ENCODE data around the gene WNT7B.

The WNT7B gene

DNA sequence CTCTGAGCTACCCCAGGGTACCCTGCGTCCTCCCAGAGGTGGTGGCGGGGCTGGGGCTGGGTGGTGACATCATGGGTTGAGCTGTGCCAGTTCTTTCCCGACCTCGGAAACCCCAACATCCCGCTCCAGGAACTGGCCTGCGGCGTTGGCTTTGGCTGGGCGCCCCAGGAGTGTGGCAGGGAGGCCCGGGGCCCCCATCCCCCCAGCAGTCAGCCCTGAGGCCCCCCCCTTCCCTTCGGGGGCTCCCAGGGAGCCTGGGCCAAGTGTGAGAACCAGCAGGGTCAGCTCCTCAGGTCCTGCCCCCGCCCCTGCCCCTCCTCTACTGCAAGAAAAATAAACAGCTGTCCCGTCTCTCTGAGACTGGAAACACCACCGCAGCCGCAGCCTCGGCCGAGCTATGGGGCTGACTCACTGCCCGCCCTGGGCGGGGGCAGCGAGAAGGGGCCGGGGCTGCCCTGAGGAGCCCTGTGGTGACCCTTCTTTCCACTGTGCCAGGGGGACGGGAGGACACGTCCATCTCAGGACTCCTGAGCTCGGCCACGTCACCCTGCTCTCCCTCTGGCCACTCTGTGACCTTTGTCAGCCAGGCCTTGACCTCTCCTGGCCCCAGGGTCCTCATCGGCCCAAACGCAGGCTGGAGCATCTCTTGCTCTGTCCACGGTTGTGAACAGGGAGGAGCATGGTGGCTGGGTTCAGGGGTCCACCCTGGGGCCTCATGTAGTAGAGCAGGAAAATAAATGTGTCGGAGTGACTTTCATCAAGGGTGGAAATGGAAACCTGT is 73.4 kb downstream of the WNT7B start:
- DNase-seq: no peak

- no peak for DNase-seq
Observed at GRCh38 chr22:45897736-45898135, 79.2 kb downstream of the WNT7B start.

DNA sequence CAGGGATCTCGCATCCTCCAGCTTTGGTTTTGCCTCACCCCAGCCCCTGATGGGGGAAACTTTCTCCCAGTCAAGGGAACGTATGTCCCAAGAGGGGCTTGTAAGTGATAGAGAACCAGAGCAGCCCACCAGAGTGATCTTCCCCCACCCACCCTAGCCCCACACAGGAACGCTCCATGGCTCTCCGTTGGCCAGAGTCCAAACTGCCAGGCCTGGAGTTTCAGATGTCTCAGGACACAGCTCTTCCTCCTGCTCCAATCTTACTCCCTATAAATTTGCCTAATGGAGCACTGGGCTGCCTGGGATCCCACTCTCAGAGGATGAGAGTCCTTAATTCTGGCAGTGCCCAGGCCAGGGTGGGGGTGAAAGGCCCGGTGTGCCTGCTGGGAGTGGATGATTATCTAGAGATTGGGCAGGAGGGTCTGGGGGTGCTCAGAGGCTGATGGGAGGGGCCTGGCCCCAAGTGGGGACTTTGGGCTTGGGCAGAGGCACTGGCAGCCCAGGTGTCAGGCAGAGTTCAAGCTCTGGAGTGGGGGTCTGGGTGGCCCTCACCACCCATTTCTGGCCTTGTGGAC is 79.9 kb downstream of the WNT7B start:
- DNase-seq: no peak

DNA sequence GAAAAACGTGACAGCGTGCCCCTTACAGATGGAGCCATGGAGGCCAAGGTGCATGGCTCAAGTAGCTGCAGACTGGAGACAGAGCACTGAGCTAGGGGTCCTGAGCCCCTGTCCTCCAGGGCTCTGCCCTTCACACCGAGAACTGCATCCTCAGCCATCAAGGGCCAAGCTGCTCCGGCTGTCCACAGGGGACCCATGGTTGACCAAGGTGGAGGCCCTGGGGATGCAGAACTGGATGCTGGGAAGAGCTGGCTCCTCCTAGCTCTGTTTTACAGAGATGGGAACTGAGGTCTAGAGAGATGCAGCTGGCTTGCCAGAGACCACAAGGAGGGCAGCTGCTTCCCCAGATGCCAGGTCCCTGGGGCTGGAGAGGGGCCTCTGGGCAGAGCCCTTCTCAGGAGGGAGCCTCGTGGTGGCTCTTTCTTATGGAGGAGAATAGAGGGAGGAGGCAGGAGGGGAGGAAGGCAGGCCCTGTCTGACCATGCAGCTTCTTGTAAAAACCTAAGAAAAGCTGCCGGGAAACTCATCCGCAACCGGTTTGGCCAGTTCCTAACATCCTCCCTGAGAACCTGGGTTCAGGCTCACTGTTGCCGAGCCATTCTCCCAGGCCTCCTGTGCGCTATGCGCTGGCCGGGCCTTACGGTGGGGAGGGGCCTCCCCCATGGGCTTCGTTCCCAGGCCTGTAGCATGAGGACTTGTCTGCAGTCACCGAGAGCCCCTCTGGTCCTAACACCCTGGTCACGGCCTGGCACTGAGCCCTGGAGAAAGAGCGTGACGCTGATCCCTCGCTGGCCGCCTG is 80.6 kb downstream of the WNT7B start:
- no peak for DNase-seq

DNA sequence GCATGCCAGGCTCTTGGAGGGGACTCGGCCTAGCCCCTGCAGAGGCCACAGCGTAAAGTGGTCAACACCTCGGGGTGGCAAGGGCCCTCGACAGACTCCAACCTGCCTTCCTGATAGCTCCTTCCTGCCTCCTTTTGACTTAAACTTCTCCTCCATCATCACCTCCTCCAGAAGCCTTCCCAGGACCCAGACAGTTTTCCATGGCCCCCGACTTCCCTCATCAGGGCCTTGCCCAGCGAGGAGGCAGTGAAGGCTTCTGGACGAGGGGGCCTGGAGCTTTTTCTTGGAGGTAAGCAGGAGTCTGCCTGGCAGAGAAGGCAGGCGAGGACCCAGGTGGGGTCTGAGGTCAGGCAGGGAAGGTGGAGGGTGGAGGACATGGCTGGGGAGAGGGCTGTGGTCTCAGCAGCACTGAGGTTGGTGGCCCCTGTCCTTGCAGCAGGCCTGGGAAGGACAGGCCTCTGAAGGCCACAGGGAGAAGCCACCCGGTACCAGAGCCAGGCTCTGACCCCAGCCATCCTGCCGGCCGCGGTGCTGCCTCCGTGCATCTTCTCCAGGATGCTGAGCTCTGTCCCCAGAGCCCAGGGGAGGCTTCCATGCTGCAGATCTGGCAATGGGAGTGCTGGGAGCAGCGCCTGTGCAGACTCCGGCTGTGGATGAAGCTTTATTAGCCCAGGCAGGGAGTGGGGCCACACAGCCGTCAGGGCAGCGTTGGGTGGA is 81.4 kb downstream of the WNT7B start:
- no peak for DNase-seq

GRCh38 chr22:45893516-45893915 is 83.4 kb downstream of the WNT7B start:
- no peak for DNase-seq

DNA sequence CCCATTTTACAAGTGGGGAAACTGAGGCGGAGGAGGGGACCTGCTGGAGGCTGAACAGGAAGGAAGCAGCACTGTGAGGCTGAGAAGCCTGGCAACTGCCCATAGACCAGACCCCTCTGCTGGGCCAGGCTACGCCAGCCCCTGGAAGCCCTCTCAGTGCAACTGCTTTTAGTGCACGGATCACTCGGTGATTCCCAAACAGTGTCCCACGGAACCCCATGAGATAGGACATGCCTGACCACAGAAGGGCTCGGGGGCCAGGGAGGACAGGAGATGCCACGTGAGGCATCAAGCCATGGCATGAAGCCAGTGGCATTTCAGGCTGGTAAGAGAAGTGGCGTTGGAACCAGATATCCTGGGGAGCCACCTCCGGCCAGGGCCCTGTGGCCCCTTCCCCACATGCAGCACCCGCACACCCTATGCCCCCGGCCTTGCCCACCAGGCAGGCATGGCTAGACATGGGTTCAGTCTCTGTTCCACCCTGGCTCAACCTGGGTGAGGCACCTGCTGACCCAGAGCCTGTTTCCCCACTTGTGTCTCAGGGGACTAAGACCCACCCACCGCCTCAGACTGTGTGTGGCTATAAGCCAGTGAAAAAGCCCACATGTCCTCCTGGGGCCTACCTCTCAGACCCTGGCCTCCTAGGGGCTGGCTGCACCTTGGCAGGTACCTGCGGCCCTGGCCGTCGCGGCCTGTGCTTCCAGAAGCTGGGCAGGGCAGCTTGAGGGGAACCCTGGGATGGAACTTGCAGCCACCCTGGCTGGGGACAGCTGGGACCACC is 84.1 kb downstream of the WNT7B start:
- DNase-seq: no peak

DNA sequence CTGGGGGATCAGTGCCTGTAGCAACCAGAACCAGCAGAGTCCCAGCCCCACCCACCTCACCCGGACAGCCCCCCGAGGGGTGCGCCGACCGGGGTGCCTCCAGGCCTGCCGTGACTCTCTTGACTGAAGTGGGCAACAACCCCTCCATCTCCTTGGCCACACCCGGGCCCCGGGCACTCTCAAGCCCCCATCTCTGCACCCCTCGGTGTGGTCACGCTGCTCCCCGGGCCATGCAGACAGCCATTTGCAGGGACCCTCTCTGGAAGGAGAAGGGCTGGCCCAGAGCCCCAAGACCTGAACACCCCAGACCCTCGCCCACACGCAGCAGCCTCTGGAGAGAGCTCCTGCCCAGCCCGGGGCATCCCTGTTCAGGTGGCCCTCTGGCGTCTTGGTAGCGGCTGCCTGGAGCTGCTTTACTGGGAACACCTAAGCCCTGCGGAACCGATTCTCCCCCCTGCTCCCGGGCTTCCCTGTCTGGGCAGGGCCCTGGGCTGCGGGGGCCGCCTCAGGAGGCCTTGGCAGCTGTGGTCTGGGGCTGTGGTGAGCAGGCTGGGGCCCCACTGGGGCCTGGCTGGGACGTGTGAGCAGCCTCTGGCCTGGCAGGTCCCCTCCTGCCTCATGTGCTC is 84.9 kb downstream of the WNT7B start:
- no peak for DNase-seq

- no peak for DNase-seq
Observed at GRCh38 chr22:45891471-45891995, 85.4 kb downstream of the WNT7B start.

DNA sequence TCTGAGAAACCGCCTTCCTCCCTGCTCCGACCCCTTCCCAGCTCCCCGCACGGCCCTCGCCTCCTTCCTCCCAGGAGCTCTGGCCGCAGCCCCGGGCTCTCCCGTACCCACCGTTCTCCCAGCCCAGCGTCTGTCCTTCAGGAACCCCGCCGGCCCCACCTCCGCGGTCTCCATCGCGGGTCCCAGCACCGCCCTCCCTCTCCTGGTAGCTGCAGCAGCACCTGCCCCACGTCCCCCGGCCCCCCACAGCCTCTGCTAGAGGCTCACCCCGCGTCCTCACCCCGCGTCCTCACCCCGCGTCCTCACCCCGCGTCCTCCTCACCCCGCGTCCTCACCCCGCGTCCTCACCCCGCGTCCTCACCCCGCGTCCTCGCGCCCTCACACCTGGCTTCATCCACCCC is 85.9 kb downstream of the WNT7B start:
- DNase-seq: no peak

DNA sequence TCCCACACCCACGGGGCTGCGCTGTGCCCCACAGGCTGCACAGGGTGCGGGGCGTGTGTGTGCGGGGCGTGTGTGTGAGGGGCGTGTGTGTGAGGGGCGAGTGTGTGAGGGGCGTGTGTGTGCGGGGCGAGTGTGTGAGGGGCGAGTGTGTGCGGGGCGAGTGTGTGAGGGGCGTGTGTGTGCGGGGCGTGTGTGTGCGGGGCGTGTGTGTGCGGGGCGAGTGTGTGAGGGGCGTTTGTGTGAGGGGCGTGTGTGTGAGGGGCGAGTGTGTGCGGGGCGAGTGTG is 86.7 kb downstream of the WNT7B start:
- DNase-seq: no peak

DNA sequence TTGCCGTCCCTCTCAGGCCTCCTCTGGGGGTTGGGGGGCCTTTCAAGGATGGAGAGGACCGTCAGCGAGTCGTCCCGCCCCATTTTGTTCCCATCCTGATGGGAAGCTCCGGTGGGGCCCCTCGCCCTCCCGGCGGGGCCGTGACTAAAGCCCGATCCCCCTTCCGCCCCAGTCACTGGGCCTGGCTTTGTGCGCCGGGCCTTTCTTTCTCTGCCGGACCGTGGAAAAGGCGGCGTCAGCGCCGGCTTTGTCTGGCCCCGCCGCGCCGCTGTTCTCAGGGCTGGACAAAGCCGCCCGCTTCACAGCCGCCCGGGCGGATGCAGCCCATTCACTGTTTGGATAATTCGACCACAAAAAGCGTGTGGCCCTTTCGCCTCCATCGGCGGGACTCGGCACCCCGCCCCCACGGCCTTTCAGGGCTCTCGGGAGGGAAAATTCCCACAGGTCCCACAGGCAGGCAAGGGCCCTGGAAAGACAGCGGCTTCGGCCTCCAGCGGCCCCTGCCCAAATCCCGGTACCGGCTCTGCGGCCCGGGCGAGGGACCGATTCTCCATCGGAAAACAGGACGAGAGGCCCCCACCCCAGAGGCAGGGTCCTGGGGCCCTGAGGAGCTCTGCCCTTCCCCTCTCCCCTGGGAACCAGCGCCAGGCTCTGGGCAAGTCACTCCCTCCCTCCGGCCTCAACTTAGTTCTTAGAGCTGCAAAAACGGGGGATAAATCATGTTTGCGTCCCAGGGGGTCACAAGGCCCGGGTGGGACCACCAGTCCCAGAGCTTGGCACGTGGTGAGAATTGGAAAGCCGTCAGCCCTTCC is 87.2 kb downstream of the WNT7B start:
- no peak for DNase-seq

GRCh38 chr22:45889093-45889538 is 87.8 kb downstream of the WNT7B start:
- no peak for DNase-seq

DNA sequence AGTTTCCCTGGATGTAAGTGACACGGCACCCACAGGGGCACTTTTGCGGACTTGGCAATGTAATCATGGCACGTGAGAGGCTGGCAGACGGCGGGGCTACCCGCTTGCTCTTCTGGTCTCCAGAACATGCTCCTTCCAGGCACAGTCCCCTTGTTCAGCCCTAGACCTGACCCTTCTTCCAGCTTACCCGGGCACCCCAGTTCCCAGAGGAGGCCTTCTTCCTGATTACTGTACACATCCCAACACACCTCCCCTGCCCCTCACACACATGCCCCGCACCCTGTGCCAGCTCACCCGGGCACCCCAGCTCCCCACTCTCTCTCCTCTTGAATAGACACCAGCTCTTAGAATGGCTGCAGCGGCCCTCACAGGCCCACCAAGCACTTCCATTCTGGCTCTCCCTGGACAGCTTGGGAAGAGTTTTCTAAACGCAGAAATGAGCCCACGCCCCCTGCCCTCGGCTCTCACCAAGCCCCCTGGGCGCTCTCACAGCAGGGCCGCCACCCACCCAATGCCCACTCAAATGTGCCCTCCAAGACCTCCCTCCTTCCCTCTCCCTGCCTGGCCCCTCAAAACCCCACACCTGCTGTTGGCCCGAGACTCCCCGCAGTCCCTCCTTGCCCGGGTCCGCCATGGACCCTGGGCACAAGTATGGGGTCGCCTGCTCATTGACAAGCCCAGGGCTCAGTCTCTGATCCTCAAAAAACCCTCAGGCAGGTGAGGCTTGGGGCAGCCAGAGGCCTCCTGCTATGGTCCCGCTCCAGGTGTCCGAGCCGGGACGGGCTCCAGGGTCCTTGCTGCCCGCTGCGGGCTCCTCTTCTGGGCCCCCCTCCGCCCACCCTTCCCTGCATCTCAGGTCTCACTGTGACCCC is 88.5 kb downstream of the WNT7B start:
- no peak for DNase-seq

GRCh38 chr22:45887202-45888131 is 89.5 kb downstream of the WNT7B start:
- DNase-seq: no peak

DNA sequence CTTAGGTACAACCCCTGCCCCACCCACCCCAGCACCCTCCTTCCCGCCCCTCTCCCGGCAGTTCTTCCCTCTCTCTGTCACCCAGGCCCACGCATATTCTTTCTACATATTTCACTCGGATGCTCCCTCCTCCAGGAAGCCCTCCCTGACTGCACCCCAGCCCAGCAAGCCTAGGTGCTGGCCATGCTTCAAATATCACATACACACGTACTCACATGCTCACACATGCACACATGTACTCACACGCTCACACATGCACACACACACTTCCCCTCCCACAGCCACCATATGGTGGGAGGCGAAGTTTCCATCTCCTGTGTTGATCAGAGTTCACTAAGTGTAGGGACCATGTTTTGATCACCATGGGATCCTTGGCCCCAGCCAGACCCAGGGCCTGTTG is 90.4 kb downstream of the WNT7B start:
- DNase-seq: no peak

GRCh38 chr22:45885941-45886395 is 91.0 kb downstream of the WNT7B start:
- DNase-seq: no peak

GRCh38 chr22:45885171-45885840 is 91.7 kb downstream of the WNT7B start:
- DNase-seq: no peak

Data from NCI-H345 (cell line).